Activated gamma-delta T cell treated with anti-CD3 and anti-CD28 coated beads, Interleukin-2, amount 50 U/mL, for 16 hours (primary cell): ENCODE data around the gene TBC1D2.
"Not testable (repeated sequence)": the region's sequence is repeated elsewhere in the genome, so short reads cannot be mapped to it uniquely, and the experiment has no call there.

ENCODE experiments used
- DNase-seq: peaks from one replicate; pipeline ENCODE4 v3.0.0-alpha.2; 2020; ENCODE audit warnings: low read depth

Gene TBC1D2

DNA sequence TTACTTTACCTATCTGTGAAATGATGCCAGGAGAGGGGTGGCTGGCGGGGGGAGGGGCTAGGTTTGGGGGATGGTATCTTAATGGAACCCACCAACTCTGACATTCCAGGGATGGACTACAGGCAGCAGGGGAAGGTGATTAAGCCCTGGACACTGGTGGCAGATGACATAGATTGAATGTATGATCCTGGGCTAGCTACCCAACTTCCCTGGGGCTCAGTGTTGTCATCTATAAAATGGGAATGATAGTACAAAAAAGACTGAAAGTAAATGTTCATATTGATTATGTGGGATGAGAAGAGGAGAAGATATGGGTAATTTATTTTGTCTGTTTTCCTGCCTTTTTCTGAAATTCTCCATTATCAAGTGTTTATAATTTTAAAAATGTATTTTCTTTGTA, 69.2 kb downstream of the TBC1D2 start:
- DNase-seq, result no peak

DNA sequence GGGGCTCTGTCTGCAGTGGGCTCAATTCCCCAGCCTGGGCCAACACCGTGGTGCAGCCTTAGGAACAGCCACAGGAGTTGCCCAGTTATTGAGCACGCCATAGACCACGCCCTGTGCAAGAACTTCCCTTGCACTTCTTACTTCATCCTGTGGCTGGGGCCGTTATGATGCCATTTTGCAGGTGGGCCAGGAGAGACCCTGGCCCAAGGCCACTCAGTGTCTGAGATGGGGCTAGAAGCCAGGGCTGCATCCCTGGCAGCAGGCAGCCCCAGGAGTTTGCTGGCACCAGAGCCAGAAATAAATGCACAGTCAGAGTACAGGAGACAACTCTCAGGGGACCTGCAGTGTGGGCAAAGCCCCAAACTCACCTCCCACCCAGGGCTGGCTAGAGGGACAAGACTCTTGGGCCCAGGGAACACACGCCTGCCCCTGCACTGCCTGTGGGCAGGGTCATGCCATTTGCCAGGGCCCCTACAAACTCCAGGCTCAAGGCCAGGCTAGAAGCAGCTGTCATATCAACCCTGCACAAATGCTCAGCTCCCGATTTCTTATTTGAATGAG, 69.8 kb downstream of the TBC1D2 start:
- no peak for DNase-seq

DNA sequence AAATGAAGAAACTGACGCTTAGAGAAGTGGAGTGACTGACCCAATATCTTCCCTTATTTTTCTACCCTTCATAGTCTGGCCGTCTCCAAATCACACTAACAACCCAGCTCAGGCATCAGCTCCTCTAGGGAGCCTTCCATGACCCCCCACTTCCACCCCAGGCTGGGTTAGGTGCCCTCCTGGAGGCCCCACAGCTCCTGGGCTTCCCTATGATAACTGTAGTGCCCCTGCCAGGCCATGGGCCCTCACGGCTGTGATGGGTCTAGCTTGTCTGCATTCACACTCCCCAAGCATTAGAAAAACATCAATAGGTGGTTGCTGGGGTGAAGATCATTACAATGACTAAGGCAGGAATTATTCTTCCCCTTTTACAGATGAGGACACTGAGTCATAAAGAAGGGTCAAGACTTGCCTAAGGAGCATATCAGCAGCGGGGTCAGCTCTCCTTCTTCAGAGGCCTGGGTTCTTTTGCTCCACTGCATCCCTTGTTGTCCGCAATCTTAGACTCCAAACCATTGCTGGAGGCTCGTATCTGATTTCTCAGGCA, 70.4 kb downstream of the TBC1D2 start:
- DNase-seq, result no peak

DNA sequence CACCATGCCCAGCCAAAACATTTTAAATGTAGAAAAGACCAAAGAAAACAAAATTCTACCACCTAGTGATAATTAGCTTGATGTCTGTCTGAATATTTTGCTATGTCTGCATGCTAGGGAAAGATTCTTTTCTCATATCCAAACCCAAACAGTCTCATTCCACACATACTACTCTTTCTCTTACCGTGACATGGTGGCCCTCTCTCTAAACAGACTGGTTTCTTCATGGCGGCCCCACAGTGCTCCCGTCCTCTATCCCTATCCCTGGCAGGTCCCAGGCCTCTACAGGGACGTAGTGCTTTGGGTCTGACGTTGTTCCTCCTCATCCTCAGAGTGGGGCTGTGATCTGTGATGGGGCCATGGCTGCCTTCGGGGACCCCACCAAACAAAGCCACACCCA, 71.1 kb downstream of the TBC1D2 start:
- no peak for DNase-seq

DNA sequence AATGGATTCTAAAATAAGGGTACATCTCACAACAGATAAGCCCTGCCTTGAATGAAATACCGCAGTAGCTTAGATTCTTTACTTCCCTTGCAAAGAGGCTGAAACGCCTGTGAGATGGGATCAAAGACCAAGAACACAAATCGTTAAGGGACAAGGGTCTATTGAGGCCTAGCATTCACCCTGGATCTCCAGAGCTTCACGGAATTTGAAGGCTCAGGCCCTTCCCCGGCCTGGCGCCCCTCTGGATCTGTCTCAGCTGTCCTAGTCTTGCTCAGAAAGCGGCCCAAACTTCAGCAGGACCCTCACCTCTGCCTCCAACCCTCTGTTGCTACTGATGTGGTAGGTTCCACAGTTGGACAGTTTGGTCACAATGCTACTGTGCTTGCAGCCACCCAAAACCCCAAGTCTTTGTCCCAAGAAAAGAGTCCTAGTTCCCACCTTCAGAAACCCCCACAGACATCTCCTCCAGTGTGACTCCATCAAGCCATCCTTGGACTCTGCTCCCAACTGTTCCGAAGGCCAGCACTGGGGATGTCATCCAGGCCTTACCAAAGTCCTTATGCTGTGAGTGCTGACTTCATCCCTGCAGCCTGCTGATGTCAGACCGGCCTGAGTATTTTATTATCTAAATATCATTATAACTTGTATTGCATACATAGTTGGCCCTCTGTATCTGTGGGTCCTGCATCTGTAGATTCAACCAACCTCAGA, 72.4 kb downstream of the TBC1D2 start:
- DNase-seq, result no peak

DNA sequence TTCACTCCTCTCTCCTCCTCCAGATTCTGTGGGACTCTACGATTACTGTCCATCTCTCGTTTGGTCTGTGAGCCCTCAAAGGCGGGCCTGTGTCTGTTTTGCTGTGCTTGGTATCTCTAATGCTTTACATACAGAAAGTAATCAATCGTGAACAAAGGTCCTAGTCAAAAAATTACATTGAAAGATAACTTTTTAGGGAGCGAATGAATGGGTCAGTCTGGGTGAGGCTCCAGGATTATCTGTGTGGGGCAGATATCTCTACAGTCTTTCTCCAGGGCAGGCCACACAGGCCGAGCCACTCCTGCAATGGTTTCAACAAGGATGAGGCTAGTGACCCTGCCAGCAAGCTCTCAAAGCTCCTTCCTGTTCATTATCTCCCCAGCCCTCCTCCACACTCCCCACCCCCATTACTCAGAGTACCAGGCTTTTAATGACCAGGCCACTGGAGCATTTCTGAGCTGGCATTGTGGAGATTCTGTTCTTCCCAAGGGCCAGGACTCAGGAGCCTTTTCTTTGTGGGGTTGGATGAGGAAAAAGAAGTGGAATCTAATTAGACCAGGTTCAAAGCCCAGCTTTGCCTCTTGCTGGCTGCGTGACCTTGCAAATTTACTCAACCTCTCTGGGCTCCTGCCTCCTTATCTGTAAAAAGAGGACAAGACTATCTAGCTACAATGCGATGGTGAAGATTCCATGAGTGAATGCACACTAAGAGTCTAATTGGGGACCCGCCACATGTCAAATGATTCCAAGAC, 73.2 kb downstream of the TBC1D2 start:
- no peak for DNase-seq

DNA sequence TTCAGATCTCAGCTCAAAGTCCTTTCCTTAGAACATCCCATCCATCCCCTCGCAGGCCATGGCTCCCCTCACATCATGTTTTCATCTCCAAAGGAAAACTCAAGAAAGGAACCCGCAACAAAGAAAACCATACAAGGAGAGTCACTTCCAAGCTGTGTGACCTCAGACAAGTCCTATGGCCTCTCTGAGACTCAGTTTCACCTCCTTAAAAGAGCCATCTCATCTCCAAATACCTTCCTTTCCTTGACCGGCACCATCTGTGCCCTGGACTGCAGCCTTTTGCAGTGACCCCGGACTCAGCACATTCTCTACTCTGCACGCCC, 73.7 kb downstream of the TBC1D2 start:
- DNase-seq, result no peak

DNA sequence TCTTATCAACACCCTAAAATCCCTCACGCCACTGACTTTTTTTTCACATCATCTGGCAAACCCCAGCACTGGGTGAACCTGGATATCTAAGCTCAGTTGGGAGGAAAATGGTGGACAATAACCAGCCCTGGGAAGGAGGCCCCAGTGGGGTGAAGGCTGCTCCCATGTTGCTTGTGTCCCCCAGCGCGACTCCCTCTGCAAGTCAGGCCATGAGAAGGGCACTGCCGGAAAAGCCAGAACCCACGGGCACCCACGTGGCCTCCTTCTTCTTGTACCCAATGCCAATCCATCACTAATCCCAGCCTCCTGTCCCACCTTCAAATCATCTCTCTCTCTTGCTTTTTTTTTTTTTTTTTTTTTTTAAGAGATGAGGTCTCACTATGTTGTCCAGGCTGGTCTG, 74.5 kb downstream of the TBC1D2 start:
- DNase-seq, result no peak

DNA sequence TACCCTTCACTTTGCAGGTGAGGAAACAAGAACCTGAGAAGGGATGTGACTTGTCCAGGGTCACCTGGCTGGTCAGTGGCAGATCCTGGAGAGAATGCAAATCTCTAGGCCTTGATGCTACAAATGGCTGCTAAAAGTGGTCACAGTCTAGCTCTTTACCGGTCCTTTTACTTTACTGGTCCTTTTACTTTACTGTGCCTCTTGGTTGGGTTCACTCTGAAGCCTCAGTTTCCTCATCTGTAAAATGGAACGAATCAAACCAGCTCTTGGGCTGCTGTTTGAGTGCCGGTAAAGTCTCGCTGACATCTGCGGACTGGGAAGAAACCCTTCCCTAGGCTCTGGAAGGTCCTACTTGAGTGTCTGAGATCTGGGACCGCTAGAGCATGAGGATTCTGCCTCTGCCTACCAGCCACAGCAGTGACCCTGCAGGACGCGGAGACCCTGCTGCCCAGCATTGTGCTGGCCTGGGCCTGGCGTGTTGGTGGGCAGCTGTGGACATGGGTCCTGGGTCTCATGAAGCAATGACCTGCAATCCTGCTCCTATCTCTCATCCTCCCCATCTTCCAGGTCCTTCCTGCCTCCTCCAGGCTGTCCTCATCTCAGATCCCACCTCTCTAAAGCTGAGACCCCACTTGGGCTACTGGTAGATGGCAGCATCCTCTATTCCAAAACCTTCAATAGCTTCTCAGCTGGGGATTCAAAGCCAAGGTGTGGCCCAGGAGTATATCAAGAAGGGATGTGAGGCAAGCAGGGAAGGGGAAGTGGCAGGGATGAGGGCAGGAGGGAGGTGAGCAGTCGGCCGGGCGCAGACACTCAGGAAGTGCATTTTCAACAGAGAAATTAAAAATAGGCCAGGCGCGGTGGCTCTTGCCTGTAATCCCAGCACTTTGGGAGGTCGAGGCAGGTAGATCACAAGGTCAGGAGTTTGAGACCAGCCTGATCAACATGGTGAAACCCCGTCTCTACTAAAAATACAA, 76.3 kb downstream of the TBC1D2 start:
- DNase-seq, result no peak

DNA sequence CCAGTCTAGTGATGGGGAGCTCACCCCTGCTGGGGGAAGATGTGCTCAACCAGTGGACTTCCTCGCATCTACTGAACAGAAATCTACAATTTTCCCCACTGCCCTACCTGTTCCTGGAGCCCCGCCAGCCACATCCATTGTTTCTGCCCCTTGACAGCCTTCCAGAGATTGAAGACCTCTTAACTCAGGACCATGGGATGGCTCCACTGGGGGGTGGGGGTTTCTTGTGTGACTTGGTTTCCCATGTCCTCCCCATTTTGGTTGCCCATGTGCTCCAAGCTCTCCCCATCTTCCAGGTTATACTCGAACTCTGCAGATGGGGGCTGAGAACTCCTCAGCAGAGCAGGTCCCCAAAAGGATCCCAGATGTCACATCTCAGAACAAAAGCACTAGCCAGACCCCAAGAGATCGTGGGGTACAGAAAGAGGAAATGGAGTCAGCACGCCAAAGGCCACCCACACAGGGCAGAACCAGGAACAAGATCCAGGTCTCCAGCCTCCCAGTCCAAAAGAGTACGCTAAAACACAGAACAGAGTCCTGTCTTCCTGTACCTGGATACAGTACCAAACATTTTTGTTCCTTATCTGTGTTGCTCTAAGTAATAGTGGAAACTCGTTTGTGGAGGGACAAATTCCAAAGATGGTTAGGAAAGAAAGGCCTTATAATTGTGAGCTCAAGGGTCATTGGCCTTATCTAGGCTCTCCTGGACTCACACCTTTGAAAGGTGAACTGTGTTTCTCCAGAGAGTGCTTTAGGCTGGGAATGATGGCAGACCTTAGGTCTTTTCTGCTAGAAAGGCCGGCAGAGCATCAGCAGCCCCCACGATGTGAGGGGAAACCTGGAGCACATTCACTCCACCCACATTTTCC, 78.8 kb downstream of the TBC1D2 start:
- no peak for DNase-seq

DNA sequence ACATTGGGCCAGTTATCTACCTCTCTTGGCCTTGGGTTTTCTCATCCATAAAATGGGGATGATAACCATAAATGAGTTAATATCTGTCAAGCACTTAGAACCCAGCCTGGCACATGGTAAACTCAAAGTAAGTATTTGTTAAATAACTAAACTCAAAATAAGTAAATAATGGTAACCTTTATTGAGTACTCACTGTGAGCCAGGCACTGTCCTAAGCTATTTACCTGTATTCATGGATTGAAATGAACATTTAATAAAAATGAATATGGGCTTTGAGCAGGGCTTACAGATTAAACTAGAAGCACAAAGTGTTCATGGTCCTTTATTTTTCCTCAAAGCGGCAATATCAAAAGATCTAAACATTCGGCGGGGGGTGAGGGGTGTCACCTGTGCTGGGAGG, 79.7 kb downstream of the TBC1D2 start:
- DNase-seq, result no peak

DNA sequence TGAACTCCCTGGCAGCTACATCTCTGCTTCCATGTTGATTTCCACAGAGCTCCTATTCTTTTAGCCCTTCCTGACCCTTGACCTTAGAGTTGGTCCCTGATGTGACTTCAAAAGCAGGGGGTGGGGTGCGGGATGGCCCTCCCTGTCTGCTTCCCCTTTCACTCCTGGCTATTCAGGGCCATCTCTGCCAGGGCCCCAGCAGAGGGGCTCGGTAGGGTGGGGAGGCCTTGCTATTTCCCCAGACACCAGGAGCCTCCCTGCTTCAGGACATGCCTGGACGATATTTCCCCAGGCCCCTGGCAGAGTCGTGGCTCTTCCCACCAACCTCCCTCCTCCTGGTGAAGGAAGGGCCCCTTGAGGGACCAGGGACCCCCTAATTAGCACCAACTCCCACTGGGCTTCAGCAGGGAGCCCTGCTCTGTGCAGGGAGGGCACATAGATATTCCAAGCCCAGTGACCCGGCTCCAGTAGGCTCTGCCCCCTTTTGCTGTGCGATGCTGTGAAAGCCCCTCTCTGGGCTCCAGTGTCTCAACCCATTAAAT, 80.3 kb downstream of the TBC1D2 start:
- no peak for DNase-seq

DNA sequence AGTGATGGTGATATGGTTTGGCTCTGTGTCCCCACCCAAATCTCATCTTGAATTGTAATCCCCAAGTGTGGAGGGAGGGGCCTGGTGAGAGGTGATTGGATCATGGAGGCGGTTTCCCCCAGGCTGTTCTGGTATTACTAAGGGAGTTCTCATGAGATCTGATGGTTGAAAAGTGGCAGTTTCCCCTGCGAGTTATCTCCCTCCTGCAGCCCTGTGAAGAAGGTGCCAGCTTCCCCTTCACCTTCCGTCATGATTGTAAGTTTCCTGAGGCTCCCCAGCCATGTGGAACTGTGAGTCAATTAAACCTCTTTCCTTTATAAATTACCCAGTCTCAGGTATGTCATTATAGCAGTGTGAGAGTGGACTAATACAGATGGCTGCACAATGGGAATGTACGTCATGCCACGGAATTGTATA, 80.9 kb downstream of the TBC1D2 start:
- DNase-seq, result not testable (repeated sequence)

DNA sequence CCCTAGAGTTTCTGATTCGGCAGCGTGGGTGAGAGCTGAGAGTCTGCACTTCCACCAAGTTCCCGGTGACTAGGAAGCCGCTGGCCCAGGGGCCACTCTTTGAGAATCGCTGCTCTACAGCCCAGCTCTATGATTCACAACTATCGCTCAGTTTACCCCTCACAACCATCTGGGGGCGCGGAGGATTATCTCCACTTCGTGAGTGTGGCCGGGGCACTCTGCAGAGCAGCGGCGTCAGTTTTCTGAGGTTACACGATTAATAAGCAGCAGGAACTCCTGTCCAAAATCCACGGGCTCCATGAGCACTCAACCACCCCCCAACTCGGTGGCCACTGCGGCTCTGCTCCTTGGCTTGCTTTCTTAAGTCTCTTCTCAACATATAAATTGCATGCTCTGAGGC, 82.3 kb downstream of the TBC1D2 start:
- DNase-seq, result no peak

DNA sequence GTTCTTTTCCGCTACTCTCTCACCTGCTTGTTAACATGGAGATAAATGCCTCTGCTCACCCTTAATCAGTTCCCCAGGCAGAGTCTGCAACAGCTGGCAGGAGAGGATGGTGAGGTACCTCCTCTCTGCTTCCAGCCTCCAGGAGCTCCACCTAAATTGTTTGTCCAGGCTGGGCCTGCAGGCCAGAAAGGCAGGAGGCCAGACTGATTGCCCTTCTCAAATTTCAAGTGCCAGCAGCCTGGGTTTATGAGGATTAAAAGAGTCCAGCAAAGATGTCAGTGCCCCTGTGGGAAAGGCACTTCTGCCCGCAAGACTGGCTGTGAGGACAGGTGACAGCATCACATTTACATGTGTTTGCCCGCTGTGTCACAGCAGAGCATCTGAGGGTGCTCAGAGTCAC, 82.8 kb downstream of the TBC1D2 start:
- DNase-seq, result no peak

DNA sequence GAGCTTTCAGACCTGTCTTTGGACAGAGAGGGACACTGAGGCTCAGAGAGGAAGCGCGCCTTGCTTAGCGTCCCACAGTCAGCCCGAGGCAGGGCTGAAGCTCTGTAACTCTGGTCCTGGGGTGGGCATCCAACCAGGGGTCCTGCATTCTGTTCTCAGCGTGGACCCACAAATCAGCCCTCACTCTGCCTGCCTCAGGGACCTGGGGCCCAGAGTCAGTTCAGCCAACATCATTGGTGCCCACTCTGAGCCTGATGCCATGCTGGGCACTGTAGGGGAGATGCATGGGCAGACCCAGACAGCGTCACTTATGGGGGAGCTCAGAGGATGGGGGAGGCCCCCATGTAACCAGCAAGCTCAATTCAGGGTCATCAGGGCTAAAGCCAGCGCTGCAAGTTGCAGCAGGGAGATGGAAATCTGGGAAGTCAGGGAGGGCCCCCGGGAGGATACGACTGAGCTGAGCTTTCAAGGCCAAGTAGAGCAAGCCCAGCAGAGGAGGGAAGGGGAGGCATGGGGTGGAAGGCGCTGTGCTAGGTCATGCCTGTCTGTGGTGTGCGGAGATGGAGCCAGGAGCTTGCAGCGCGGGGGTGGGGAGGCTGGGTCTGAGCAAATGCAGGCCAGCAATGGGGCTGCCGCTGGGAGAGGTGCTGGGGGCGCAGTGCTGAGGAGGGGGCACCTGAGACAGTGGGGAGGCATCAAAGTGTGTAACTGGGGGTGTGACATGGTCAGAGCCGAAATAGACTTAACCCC, 84.1 kb downstream of the TBC1D2 start:
- no peak for DNase-seq

DNA sequence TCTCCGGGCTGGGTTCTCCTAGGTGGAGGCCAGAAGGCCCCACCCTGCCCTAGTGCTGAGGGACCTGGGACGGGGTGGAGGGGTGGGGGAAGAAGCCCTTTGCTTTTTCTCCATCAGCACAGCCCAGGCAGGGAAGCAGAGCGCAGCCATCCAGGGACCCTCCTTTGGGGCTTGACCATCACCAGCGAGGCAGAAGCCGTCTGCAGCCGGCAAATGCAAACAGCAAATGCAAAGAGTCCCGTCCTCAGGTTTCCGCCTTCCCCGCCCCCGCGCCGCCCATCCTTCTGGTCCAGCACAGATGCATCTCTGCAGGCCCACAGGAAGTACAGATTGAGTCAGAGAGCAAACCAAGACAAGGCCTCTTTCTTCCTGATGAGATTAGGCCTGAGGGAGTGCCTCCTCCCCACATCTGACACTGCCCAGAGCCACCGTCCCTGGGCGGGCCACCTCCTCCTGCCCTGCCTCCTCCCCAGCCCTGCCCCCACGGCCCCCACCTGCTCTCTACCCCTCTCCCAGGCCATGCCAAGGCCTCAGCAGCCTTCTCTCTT, 86.4 kb downstream of the TBC1D2 start:
- no peak for DNase-seq

DNA sequence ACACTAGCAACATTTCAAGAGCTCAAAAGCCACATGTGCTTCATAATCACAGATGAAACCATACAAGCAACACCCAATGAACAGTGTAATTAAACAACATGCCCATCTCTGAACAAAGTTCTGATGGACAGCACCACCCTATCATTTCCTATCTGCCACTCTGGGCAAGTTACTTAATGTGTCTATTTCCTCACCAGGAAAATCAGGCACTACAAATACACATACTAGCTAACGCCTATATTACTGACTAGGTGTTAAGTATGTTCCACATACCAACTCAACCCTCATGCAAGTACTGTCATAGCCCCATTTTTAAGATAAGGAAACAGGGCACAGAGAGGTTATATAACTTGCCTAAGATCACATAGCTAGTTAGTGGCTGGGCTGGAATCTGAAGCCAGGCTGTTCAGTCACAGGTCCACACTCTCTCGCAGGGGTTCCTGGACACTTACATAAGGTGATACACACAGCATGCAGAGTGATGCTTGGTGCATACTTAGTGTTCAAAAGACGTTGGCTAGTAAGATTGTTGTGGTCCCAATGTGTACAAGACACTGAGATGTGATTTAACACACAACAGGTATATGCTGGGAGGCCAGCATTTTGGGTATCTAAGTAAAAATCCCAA, 87.2 kb downstream of the TBC1D2 start:
- no peak for DNase-seq

DNA sequence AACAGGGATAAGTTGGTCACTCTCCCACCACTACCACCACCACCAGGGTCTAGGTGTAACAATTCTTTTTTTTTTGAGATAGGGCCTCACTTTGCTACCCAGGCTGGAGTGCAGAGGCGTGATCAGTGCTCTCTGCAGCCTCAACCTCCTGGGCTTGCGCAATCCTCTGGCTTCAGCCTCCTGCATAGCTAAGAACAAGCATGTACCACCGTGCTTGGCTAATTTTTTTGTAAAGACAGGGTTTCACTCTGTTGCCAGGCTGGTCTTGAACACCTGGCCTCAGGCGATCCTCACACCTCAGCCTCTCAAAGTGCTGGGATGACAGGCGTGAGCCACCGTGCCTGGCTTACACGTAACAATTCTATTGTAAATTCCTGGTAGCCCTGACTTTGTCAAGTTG, 90.5 kb downstream of the TBC1D2 start:
- no peak for DNase-seq
